ENCODE results near the gene FAM171A2. TPM values are rescaled to one million over a fixed set of nuclear protein-coding genes. Genes with fewer than 3 reads are reported as not detected.
A peak's percentile ranks its signal among the peaks of the same experiment; 100 is the strongest.

FAM171A2 gene
- 8.4 and 8.6 TPM in 2 replicates for polyA plus RNA-seq (2013)

- peaks cover 6% of the 10 kb centered on the region for H3K79me1 ChIP-seq (ENCODE audit: low read length)
- H4K91ac ChIP-seq (ENCODE audit: low read depth, low read length), result peak within 1 kb of the TSS; percentile 86
- no CpG with 5 or more reads among the region's 63 CpGs for WGBS (ENCODE audit: extremely low coverage, insufficient coverage, insufficient read length)
- no peaks in the 10 kb centered on the region for H3K9me3 ChIP-seq (ENCODE audit: insufficient read depth, low read depth, low read length)
- peak within 1 kb of the TSS; percentile 95 for H3K4me2 ChIP-seq (ENCODE audit: low read length)
- peak; percentile 43 to 80 for DNase-seq
- H3K23ac ChIP-seq (ENCODE audit: low read length), result no peak within 1 kb of the TSS
- H3K14ac ChIP-seq (ENCODE audit: low read length), result peak within 1 kb of the TSS; percentile 81
- H3K79me2 ChIP-seq (ENCODE audit: control insufficient read depth, insufficient read depth, low read length, poor library complexity), result peaks cover 6% of the 10 kb centered on the region
- no peak within 1 kb of the TSS for H2BK12ac ChIP-seq (ENCODE audit: low read length)
- H3K9ac ChIP-seq (ENCODE audit: low read length), result peak within 1 kb of the TSS; percentile 92
- H3K36me3 ChIP-seq (ENCODE audit: control insufficient read depth in 1 of 2, insufficient read depth in 2 of 2, low read length in 2 of 2), result no peaks in the 10 kb centered on the region
- peak within 1 kb of the TSS; percentile 30 for H2BK120ac ChIP-seq (ENCODE audit: insufficient read depth, low read length, poor library complexity)
- H3K4me3 ChIP-seq (ENCODE audit: low read depth, low read length), result peak within 1 kb of the TSS; percentile 80
- H3K18ac ChIP-seq (ENCODE audit: low read length), result peak within 1 kb of the TSS; percentile 88
- no peak within 1 kb of the TSS for H3K27ac ChIP-seq (ENCODE audit: low read depth, low read length)
- no peak within 1 kb of the TSS for H2AK5ac ChIP-seq (ENCODE audit: low read length)
- H2AFZ ChIP-seq (ENCODE audit: insufficient read depth, low read length, poor library complexity), result peak within 1 kb of the TSS; percentile 83
- no peaks in the 10 kb centered on the region for H3K27me3 ChIP-seq (ENCODE audit: insufficient read depth, low read length)
- peak within 1 kb of the TSS; percentile 69 for H3K4ac ChIP-seq (ENCODE audit: low read depth, low read length)
- peak within 1 kb of the TSS; percentile 75 for H4K8ac ChIP-seq (ENCODE audit: low read depth, low read length)
- H2BK5ac ChIP-seq (ENCODE audit: low read depth, low read length, poor library complexity), result no peak within 1 kb of the TSS
- H4K12ac ChIP-seq (ENCODE audit: low read depth, low read length), result peak within 1 kb of the TSS; percentile 64
- H3K4me1 ChIP-seq (ENCODE audit: control insufficient read depth in 1 of 2, insufficient read depth in 2 of 2, low read length in 2 of 2), result peaks cover 2 to 11% of the 10 kb centered on the region in 2 experiments
Measured at GRCh38 chr17:44363613-44364159, at the start of gene FAM171A2. TSS of gene FAM171A2 (minus strand) at chr17:44363853. CDS start at chr17:44363714, 139 bp downstream.

DNA sequence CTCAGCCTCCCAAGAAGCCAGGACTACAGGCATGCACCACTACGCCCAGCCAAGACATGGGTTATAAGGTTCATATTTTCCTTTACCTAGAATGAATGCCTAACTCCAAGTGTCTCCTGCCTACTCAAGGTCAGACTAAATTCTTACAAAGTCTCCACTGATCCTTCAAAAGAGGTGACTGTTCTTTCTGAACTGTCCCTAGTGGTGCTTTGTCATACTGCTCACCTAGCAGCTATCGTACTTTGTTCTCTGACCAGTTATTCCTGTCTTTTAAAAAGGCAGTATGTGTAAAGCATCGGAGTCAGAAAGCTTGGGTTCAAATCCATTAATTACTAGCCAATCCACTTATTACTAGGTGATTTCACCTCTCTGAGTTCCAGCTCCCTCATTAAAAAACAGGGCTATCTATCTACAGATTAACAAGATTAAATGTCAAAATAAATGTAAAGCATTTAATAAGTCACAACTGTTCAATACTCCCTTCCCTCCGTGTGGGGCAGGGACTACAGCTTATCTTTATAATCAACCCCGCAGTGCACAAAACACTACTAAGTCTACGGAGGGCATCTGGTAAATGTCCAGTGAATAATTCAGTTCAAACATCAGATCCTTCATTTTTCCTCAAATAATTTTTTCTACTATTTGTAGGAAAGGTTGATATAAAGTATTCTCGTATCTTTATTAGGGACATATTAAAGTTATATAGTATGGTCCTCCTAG lies 45.8 kb upstream of the FAM171A2 start:
- Histone ChIP-seq H3K27me3 (ENCODE audit: insufficient read depth, low read length) (no peaks in the 10 kb centered on the region), H2BK120ac (ENCODE audit: insufficient read depth, low read length, poor library complexity) (no peak overlapping the region), H3K4me1 (ENCODE audit: control insufficient read depth in 1 of 2, insufficient read depth in 2 of 2, low read length in 2 of 2) (peaks cover 0 to 4% of the 10 kb centered on the region in 2 experiments), H3K23ac (ENCODE audit: low read length) (no peak overlapping the region), H3K36me3 (ENCODE audit: control insufficient read depth in 1 of 2, insufficient read depth in 2 of 2, low read length in 2 of 2) (peaks cover 0 to 10% of the 10 kb centered on the region in 2 experiments), H3K79me1 (ENCODE audit: low read length) (no peaks in the 10 kb centered on the region), H3K9ac (ENCODE audit: low read length) (no peak overlapping the region), H3K9me3 (ENCODE audit: insufficient read depth, low read depth, low read length) (no peaks in the 10 kb centered on the region), H3K4ac (ENCODE audit: low read depth, low read length) (no peak overlapping the region), H4K91ac (ENCODE audit: low read depth, low read length) (no peak overlapping the region), H2AK5ac (ENCODE audit: low read length) (no peak overlapping the region), H2BK12ac (ENCODE audit: low read length) (no peak overlapping the region), H3K14ac (ENCODE audit: low read length) (no peak overlapping the region), H3K18ac (ENCODE audit: low read length) (no peak overlapping the region), H2BK5ac (ENCODE audit: low read depth, low read length, poor library complexity) (no peak overlapping the region), H3K4me2 (ENCODE audit: low read length) (no peak overlapping the region), H3K79me2 (ENCODE audit: control insufficient read depth, insufficient read depth, low read length, poor library complexity) (no peaks in the 10 kb centered on the region), H3K27ac (ENCODE audit: low read depth, low read length) (no peak overlapping the region), H4K12ac (ENCODE audit: low read depth, low read length) (no peak overlapping the region), H4K8ac (ENCODE audit: low read depth, low read length) (no peak overlapping the region), H2AFZ (ENCODE audit: insufficient read depth, low read length, poor library complexity) (no peak overlapping the region), H3K4me3 (ENCODE audit: low read depth, low read length) (no peak overlapping the region)
- no CpG with 5 or more reads among the region's 7 CpGs for WGBS (ENCODE audit: extremely low coverage, insufficient coverage, insufficient read length)
- peak in 1 of 2 donors; percentile 16 for DNase-seq

GRCh38 chr17:44408786-44409185 lies 45.1 kb upstream of the FAM171A2 start:
- Histone ChIP-seq H2AFZ (ENCODE audit: insufficient read depth, low read length, poor library complexity) (no peak overlapping the region), H3K4me1 (ENCODE audit: control insufficient read depth in 1 of 2, insufficient read depth in 2 of 2, low read length in 2 of 2) (peaks cover 0 to 4% of the 10 kb centered on the region in 2 experiments), H3K18ac (ENCODE audit: low read length) (no peak overlapping the region), H3K27me3 (ENCODE audit: insufficient read depth, low read length) (no peaks in the 10 kb centered on the region), H3K79me2 (ENCODE audit: control insufficient read depth, insufficient read depth, low read length, poor library complexity) (no peaks in the 10 kb centered on the region), H3K14ac (ENCODE audit: low read length) (no peak overlapping the region), H2BK12ac (ENCODE audit: low read length) (no peak overlapping the region), H3K4me2 (ENCODE audit: low read length) (no peak overlapping the region), H4K8ac (ENCODE audit: low read depth, low read length) (no peak overlapping the region), H4K12ac (ENCODE audit: low read depth, low read length) (no peak overlapping the region), H3K9ac (ENCODE audit: low read length) (no peak overlapping the region), H3K9me3 (ENCODE audit: insufficient read depth, low read depth, low read length) (no peaks in the 10 kb centered on the region), H2AK5ac (ENCODE audit: low read length) (no peak overlapping the region), H3K23ac (ENCODE audit: low read length) (no peak overlapping the region), H3K36me3 (ENCODE audit: control insufficient read depth in 1 of 2, insufficient read depth in 2 of 2, low read length in 2 of 2) (peaks cover 0 to 12% of the 10 kb centered on the region in 2 experiments), H3K4me3 (ENCODE audit: low read depth, low read length) (no peak overlapping the region), H2BK5ac (ENCODE audit: low read depth, low read length, poor library complexity) (no peak overlapping the region), H3K79me1 (ENCODE audit: low read length) (no peaks in the 10 kb centered on the region), H4K91ac (ENCODE audit: low read depth, low read length) (no peak overlapping the region), H2BK120ac (ENCODE audit: insufficient read depth, low read length, poor library complexity) (no peak overlapping the region), H3K27ac (ENCODE audit: low read depth, low read length) (no peak overlapping the region), H3K4ac (ENCODE audit: low read depth, low read length) (no peak overlapping the region)
- WGBS (ENCODE audit: extremely low coverage, insufficient coverage, insufficient read length), result no CpG with 5 or more reads among the region's 4 CpGs
- DNase-seq, result no peak

DNA sequence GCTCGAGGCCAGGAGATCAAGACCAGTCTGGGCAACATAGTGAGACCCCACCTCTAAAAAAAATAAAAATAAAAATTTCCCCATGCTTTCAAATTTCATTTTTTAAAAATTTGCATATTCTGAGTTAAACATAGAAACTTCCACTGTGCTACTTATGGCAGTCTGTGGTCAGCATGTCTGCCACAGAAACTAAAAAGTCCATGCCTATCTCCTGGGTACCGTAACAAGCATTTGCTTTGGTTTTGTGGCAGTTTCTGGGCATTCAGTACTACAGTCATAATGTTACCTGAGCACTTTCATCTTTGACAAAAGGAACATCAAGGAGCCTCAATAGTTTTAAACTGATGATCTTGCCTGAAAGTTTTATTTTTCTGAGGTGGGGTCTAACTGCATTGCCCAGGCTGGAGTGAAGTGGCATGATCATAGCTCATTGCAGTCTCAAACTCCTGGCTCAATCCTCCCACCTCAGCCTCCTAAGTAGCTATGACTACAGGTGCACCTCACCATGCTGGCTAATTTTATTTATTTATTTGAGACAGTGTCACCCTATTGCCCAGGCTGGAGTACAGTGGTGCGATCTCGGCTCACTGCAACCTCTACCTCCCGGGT lies 39.0 kb upstream of the FAM171A2 start:
- Histone ChIP-seq H2BK5ac (ENCODE audit: low read depth, low read length, poor library complexity) (no peak overlapping the region), H4K12ac (ENCODE audit: low read depth, low read length) (no peak overlapping the region), H2AK5ac (ENCODE audit: low read length) (no peak overlapping the region), H3K27ac (ENCODE audit: low read depth, low read length) (no peak overlapping the region), H3K4me2 (ENCODE audit: low read length) (no peak overlapping the region), H2BK12ac (ENCODE audit: low read length) (no peak overlapping the region), H3K18ac (ENCODE audit: low read length) (no peak overlapping the region), H3K4me3 (ENCODE audit: low read depth, low read length) (no peak overlapping the region), H3K79me2 (ENCODE audit: control insufficient read depth, insufficient read depth, low read length, poor library complexity) (no peaks in the 10 kb centered on the region), H4K8ac (ENCODE audit: low read depth, low read length) (no peak overlapping the region), H3K4ac (ENCODE audit: low read depth, low read length) (no peak overlapping the region), H3K9me3 (ENCODE audit: insufficient read depth, low read depth, low read length) (no peaks in the 10 kb centered on the region), H3K27me3 (ENCODE audit: insufficient read depth, low read length) (no peaks in the 10 kb centered on the region), H3K79me1 (ENCODE audit: low read length) (no peaks in the 10 kb centered on the region), H3K23ac (ENCODE audit: low read length) (no peak overlapping the region), H4K91ac (ENCODE audit: low read depth, low read length) (no peak overlapping the region), H3K9ac (ENCODE audit: low read length) (no peak overlapping the region), H2BK120ac (ENCODE audit: insufficient read depth, low read length, poor library complexity) (no peak overlapping the region), H2AFZ (ENCODE audit: insufficient read depth, low read length, poor library complexity) (no peak overlapping the region), H3K36me3 (ENCODE audit: control insufficient read depth in 1 of 2, insufficient read depth in 2 of 2, low read length in 2 of 2) (peaks cover 32 to 43% of the 10 kb centered on the region in 2 experiments), H3K4me1 (ENCODE audit: control insufficient read depth in 1 of 2, insufficient read depth in 2 of 2, low read length in 2 of 2) (no peaks in the 10 kb centered on the region), H3K14ac (ENCODE audit: low read length) (no peak overlapping the region)
- WGBS (ENCODE audit: extremely low coverage, insufficient coverage, insufficient read length), result no CpG with 5 or more reads among the region's 5 CpGs
- DNase-seq, result no peak
